Gastrocnemius medialis (tissue), 4 donors: ENCODE data around the gene BET1L. TPM values are rescaled to one million over a fixed set of nuclear protein-coding genes. Genes with fewer than 3 reads are reported as not detected.

Experiments
- ATAC-seq, 2 donors: fragments of 150-250 bp; one replicate each; pipeline ENCODE4 v1.9.1; 2016
- DNase-seq, 2 donors: peaks; one replicate each; pipeline ENCODE4 v3.0.0-alpha.2; 2019
- H3K27ac ChIP-seq, 4 donors: fragments of 200-600 bp; sonication (generic); 1 replicate in 1 of 4; 2 replicates in 3 of 4; pipeline ENCODE4 v1.5.1; 2016 to 2018; ENCODE audit warnings: mild to moderate bottlenecking in 2 of 4, moderate library complexity in 1 of 4
- H3K27me3 ChIP-seq, 3 donors: fragments of 200-600 bp; sonication (generic) in 2 of 3; 1 replicate in 1 of 3; 2 replicates in 2 of 3; pipeline versions ENCODE4 v1.5.1 to v1.6.0; 2016 to 2019; ENCODE audit warnings: mild to moderate bottlenecking in 1 of 3, moderate library complexity in 1 of 3
- H3K36me3 ChIP-seq, 2 donors: fragments of 200-600 bp; sonication (generic) in 1 of 2; one replicate each; pipeline ENCODE4 v1.5.1; 2017 to 2018
- H3K4me1 ChIP-seq, 2 donors: fragments of 200-600 bp; sonication (generic) in 1 of 2; one replicate each; pipeline ENCODE4 v1.5.1; 2016 to 2017; ENCODE audit warnings: mild to moderate bottlenecking in 2 of 2
- H3K4me3 ChIP-seq, 4 donors: fragments of 200-600 bp; sonication (generic) in 3 of 4; 1 replicate in 1 of 4; 2 replicates in 3 of 4; pipeline ENCODE4 v1.5.1; 2016 to 2019; ENCODE audit warnings: mild to moderate bottlenecking in 2 of 4
- H3K9me3 ChIP-seq, 3 donors: fragments of 200-600 bp; sonication (generic) in 2 of 3; 1 replicate in 1 of 3; 2 replicates in 2 of 3; pipeline ENCODE4 v1.5.1; 2016 to 2019
- POLR2A ChIP-seq, 2 donors: fragments of 450-650 bp; IDR thresholded peaks; one replicate each; pipeline ENCODE4 v1.6.1; 2017; ENCODE audit warnings: antibody characterized with exemption in 2 of 2, mild to moderate bottlenecking in 2 of 2, moderate library complexity in 2 of 2
- in situ Hi-C, 4 donors: fragments of 200-750 bp; cut with MboI; loops; one replicate each; pipeline versions ENCODE4 v1.15.0 to v1.8.0; 2017; ENCODE audit warnings: low sequenced_read_pairs in 4 of 4
- intact Hi-C: fragments of 100-400 bp; cut with DNase I; formaldehyde crosslinking; loops from one replicate; pipeline ENCODE4 v1.15.1; 2023; ENCODE audit warnings: low total_unique reads
- total RNA-seq, 4 donors: library from RNA; depleted of rRNA; stranded (reverse); fragments of >200 nt; gene quantifications; one replicate each; pipeline versions ENCODE4 v1.1.0 to v1.2.3, GENCODE V29; 2016
- TF ChIP-seq, protein P1 (sequence below), 5 experiments: fragments of 450-650 bp in 3 of 5; fragments of 200-600 bp in 2 of 5; sonication (generic) in 2 of 5; IDR thresholded peaks in 4 of 5; conservative IDR thresholded peaks in 1 of 5; 1 replicate in 4 of 5; 2 replicates in 1 of 5; pipeline ENCODE4 v1.5.1; 2016 to 2019; ENCODE audit warnings: antibody characterized with exemption in 5 of 5, mild to moderate bottlenecking in 3 of 5, moderate library complexity in 3 of 5

BET1L gene
- total RNA-seq, 4 donors from 2014 or later, result 11.3 to 15.9 (median 12.8) TPM

DNA sequence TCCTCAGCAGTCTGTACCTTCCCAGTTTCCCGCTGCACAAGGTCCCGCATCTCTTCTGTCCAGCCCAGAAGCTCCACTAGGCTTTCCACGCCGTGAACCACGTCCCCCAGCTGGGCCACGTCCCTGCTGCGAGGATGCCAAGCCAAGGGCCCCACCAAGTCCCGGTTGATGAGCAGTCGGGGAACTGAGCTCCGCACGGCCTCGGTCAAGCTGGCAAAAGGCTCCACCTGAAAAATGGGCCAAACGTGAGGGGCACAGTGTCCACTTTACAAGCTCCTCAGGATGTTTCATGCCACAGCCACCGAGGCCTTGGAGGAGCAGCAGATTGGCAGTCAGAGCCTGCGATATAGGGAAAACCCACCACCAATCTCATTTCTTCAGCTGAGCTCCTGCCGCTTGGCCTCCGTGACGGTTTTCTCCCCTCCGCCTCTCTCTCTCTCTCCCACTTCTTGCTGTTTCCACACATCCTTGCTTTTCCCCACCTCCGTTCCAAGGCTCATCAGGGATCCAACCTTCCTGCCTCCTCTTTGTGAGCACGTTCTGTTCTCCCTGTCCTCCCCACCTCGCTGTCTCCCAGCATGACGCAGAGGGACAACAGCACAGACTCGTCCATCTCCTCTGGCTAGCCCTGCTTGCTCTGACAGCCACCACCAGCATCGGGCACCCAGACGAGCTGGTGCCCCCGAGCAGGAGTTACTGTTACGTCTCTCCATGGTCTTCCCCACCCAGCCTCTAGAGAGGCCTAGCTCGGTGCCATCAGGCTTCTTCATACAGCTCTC, 11.8 kb upstream of the BET1L start:
- ATAC-seq, result no peak
- Histone ChIP-seq H3K27me3 (no peaks in the 10 kb centered on the region), H3K9me3 (no peaks in the 10 kb centered on the region), H3K27ac (no peak overlapping the region), H3K4me1 (peaks cover 1 to 4% of the 10 kb centered on the region in 2 donors), H3K36me3 (peaks cover 0 to 23% of the 10 kb centered on the region in 2 donors), H3K4me3 (no peak overlapping the region)
- TF ChIP-seq POLR2A (IDR thresholded peaks at IDR 0.05), result no peak
- TF ChIP-seq, protein P1, sequence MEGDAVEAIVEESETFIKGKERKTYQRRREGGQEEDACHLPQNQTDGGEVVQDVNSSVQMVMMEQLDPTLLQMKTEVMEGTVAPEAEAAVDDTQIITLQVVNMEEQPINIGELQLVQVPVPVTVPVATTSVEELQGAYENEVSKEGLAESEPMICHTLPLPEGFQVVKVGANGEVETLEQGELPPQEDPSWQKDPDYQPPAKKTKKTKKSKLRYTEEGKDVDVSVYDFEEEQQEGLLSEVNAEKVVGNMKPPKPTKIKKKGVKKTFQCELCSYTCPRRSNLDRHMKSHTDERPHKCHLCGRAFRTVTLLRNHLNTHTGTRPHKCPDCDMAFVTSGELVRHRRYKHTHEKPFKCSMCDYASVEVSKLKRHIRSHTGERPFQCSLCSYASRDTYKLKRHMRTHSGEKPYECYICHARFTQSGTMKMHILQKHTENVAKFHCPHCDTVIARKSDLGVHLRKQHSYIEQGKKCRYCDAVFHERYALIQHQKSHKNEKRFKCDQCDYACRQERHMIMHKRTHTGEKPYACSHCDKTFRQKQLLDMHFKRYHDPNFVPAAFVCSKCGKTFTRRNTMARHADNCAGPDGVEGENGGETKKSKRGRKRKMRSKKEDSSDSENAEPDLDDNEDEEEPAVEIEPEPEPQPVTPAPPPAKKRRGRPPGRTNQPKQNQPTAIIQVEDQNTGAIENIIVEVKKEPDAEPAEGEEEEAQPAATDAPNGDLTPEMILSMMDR (IDR thresholded peaks at IDR 0.05 in 4 of 5, conservative IDR thresholded peaks at IDR 0.05 in 1 of 5), result no peak
- in situ Hi-C loops (no loop called here), intact Hi-C loops (no loop called here)
- no peak for DNase-seq

DNA sequence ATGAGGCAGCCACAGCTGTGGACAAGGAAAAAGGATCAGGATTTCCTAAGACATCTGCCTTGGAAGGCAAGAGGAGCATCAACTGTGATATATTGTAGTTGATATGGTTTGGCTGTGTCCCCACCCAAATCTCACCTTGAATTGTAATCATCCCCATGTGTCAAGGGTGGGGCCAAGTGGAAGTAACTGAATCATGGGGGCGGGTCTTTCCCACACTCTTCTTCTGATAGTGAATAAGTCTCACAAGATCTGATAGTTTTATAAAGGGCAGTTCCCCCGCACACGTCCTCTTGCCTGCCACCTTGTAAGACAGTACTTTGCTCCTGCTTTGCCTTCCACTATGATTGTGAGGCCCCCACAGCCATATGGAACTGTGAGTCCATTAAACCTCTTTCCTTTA, 10.5 kb upstream of the BET1L start:
- no peak overlapping the region for H3K27ac ChIP-seq
- TF ChIP-seq POLR2A (IDR thresholded peaks at IDR 0.05), result no peak
- TF ChIP-seq, protein P1 (IDR thresholded peaks at IDR 0.05 in 4 of 5, conservative IDR thresholded peaks at IDR 0.05 in 1 of 5), result no peak
- H3K9me3 ChIP-seq, result no peaks in the 10 kb centered on the region
- H3K4me1 ChIP-seq, result peaks cover 0 to 6% of the 10 kb centered on the region in 2 donors
- in situ Hi-C loops (no loop called here), intact Hi-C loops (no loop called here)
- ATAC-seq, result no peak
- no peaks in the 10 kb centered on the region for H3K27me3 ChIP-seq
- no peak overlapping the region for H3K4me3 ChIP-seq
- H3K36me3 ChIP-seq, result peaks cover 0 to 36% of the 10 kb centered on the region in 2 donors
- DNase-seq, result no peak

DNA sequence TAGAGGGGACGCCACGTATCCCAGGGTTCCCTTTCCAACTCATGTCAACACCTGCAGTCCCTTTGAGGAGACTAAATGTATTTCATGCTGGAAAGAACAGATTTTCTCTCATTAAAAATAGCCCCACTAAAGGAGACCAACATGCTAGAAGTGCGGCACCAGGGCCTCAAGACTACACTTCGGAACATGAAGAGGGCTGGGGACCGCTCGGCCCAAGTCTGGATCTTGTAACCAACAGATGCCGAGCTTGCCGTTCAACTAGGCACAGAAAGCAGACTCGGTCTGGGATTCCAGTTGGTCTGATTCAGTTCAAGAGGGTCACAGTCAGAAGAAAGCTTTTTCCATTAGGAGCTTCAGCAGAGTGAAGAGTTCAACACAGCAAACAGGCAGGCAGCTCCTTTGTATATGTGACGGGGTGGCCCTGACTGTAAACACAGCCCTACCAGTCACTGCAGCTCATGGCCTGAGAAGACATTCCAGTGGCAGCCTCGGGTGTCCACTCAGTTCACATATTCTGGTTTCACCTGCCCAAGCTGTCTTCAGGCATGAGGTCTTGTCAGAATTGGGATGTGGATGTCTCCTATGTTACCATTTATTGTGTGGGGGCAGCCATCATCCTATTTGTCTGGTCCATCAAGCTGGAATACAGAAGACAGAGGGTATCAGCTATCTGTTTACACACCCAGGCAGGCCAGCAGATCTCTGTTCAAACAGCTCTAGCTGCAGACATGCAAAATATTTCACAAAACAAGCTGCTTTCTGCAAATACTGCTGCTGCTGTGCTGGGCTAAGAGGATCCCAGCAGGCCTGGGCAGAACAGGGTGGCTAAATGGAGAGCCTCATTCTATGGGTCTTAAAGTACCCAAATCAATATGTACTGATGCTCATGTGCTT, 9.1 kb upstream of the BET1L start:
- H3K27ac ChIP-seq, result no peak overlapping the region
- peaks cover 0 to 6% of the 10 kb centered on the region in 2 donors for H3K4me1 ChIP-seq
- in situ Hi-C loops, result no loop called here
- intact Hi-C loops, result no loop called here
- H3K9me3 ChIP-seq, result no peaks in the 10 kb centered on the region
- ATAC-seq (no peak), DNase-seq (no peak)
- no peak overlapping the region for H3K4me3 ChIP-seq
- TF ChIP-seq, protein P1 (IDR thresholded peaks at IDR 0.05 in 4 of 5, conservative IDR thresholded peaks at IDR 0.05 in 1 of 5), result no peak
- TF ChIP-seq POLR2A (IDR thresholded peaks at IDR 0.05), result no peak
- H3K27me3 ChIP-seq, result no peaks in the 10 kb centered on the region
- peaks cover 0 to 50% of the 10 kb centered on the region in 2 donors for H3K36me3 ChIP-seq

DNA sequence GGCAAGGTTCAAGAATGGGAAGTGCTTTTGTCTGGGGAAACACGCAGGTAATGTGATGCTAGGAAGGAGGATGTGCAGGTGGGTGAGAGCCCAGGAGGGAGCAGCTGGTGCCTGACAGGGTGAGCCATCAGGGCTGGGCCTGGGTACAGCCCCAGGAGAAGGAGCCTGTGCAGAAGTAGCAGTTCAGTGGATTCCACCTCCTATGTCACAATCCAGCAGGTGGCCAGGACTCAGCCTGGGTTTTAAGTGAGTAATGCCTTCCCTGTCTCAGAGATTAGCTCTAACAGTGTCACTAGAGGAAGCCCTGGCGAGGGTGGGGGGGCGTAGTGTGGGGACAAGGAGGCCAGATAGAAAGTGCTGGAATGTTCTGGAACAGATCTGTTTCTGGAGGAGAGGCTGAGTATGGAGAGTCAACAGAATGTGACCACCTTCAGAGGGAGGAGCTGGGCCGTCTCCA, 8.4 kb upstream of the BET1L start:
- Histone ChIP-seq H3K27ac (no peak overlapping the region), H3K4me3 (no peak overlapping the region), H3K4me1 (peaks cover 4 to 6% of the 10 kb centered on the region in 2 donors), H3K36me3 (peaks cover 0 to 57% of the 10 kb centered on the region in 2 donors), H3K9me3 (no peaks in the 10 kb centered on the region), H3K27me3 (no peaks in the 10 kb centered on the region)
- DNase-seq (no peak), ATAC-seq (no peak)
- in situ Hi-C loops, result no loop called here
- TF ChIP-seq, protein P1 (IDR thresholded peaks at IDR 0.05 in 4 of 5, conservative IDR thresholded peaks at IDR 0.05 in 1 of 5), result no peak
- no peak for TF ChIP-seq POLR2A (IDR thresholded peaks at IDR 0.05)
- intact Hi-C loops, result no loop called here
